RWPE1 (cell line): Measurements from ENCODE around the gene SLC24A1.
A peak's percentile ranks its signal among the peaks of the same experiment; 100 is the strongest.

Experiments
- CTCF ChIA-PET: fragments of 350-600 bp; sonication (Branson Sonifier 250); formaldehyde crosslinking; extraction: SDS; loops from one replicate; lab custom pipeline; 2021; lab: Yijun Ruan, JAX
- POLR2A ChIA-PET: fragments of 400-600 bp; formaldehyde crosslinking; extraction: SDS; loops from one replicate; lab custom pipeline; 2020; ENCODE audit warnings: antibody characterized with exemption; ENCODE audit not compliant: low non-redundant PET; lab: Yijun Ruan, JAX
- DNase-seq: peaks from one replicate; pipeline ENCODE4 v3.0.0; 2012; ENCODE audit warnings: low spot score
- H3K27ac ChIP-seq: fragments of 450-650 bp; 2 replicates; pipeline ENCODE4 v1.5.1; 2017
- TF ChIP-seq, protein P1 (sequence below): fragments of 450-650 bp; conservative IDR thresholded peaks from 2 replicates; pipeline ENCODE4 v1.5.1; 2017; ENCODE audit warnings: low read depth, mild to moderate bottlenecking

The SLC24A1 gene

DNA sequence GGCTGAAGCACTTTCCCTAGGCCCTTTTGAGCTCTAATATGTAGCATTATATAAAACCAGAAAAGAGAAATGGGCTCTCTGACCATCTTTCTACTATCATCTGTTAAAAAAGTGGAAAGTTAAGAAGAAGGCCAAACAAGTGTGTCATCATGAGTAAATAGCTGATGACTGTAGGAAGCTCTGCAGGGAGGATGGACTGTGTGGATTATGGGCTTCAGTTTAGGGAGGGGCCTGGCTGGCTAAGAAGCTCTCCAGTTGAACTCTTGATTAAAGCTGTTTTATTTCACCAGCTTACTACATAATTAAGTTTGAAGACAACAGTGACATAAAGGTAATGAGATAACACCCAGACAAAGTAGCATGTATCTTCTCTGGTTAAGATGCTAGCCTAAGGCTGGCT, 41.5 kb upstream of the SLC24A1 start:
- POLR2A ChIA-PET = no interaction called here
- peak; percentile 24 for DNase-seq
- CTCF ChIA-PET = no interaction called here
- H3K27ac ChIP-seq = no peak overlapping the region
- TF ChIP-seq, protein P1, sequence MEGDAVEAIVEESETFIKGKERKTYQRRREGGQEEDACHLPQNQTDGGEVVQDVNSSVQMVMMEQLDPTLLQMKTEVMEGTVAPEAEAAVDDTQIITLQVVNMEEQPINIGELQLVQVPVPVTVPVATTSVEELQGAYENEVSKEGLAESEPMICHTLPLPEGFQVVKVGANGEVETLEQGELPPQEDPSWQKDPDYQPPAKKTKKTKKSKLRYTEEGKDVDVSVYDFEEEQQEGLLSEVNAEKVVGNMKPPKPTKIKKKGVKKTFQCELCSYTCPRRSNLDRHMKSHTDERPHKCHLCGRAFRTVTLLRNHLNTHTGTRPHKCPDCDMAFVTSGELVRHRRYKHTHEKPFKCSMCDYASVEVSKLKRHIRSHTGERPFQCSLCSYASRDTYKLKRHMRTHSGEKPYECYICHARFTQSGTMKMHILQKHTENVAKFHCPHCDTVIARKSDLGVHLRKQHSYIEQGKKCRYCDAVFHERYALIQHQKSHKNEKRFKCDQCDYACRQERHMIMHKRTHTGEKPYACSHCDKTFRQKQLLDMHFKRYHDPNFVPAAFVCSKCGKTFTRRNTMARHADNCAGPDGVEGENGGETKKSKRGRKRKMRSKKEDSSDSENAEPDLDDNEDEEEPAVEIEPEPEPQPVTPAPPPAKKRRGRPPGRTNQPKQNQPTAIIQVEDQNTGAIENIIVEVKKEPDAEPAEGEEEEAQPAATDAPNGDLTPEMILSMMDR = no peak

DNA sequence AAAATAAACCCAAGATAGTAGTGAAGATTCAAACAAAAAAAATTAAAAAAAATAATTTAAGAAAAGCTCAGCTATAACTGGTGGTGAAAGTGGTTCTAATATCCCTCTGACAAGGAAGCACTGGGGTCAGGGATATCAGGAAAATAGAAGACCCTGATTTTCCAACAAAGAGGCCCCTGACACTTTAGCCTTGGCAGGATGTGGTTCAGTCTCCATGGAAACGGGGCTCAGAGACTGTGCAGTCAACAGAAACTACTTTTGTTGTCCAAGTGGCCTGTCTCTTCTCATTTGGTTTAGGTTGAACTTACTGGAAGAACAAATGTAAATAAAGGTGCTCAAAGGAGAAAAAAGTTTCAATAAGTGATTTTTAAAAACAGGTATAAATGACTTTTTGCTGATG, 38.0 kb upstream of the SLC24A1 start:
- CTCF ChIA-PET = no interaction called here
- POLR2A ChIA-PET = no interaction called here

DNA sequence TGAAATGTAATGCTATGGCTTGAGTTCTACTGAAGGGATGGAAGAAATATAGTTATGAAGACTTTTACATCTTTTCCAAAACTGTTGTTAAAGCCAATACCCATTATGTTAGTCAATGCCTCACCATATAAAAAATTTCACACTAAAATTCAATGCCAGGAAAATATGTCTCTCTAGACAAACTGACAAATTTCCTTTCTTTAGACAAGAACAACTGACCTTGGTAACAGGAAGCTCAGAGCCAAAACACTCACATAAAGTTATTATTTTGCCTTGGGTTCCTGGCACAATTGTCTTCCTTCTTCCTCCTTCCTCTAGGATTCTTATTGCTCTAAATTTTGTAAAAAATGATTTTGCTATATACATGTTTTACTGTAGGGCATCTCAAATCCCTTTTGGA, 37.5 kb upstream of the SLC24A1 start:
- ChIA-PET POLR2A (no interaction called here), CTCF (no interaction called here)
- no peak overlapping the region for H3K27ac ChIP-seq
- TF ChIP-seq, protein P1 = no peak
- DNase-seq = no peak

More for the DNA sequence above, 38.0 kb upstream of the SLC24A1 start:
- TF ChIP-seq, protein P1 = no peak
- no peak for DNase-seq
- H3K27ac ChIP-seq = no peak overlapping the region

- CTCF ChIA-PET = no interaction called here
- H3K27ac ChIP-seq = no peak overlapping the region
- POLR2A ChIA-PET = no interaction called here
- TF ChIP-seq, protein P1 = no peak
- DNase-seq = no peak
Observed at GRCh38 chr15:65587094-65587493, 34.6 kb upstream of the SLC24A1 start.

DNA sequence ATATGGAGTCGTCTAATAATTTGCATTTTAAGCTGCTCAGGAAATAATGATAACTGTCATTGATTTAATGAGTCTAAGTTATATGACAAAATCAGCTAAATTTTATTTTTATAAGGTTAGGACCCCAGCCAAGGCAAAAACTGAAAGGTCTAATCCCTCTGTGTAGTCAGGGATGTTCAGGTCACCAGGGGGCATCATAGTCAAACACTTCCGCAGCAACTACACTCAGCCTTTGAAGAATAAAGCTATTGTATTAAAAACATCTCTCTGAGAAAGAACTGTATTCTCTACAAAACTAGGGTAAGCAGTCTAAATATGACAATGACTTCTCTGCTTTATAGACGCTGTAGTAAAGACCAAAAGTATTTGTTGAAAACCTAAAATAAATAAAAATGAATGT, 25.8 kb upstream of the SLC24A1 start:
- DNase-seq = no peak
- CTCF ChIA-PET = interaction anchor here (0.7 kb wide), 1 partner anchor 271 kb away, joined by 3 read pairs; no protein-coding TSS in a partner anchor
- TF ChIP-seq, protein P1 = peak; percentile 25
- H3K27ac ChIP-seq = no peak overlapping the region
- POLR2A ChIA-PET = no interaction called here

GRCh38 chr15:65598468-65598867, 23.3 kb upstream of the SLC24A1 start:
- H3K27ac ChIP-seq = no peak overlapping the region
- DNase-seq = no peak
- POLR2A ChIA-PET = no interaction called here

More at GRCh38 chr15:65598468-65598867, 23.3 kb upstream of the SLC24A1 start:
- TF ChIP-seq, protein P1 = no peak
- CTCF ChIA-PET = no interaction called here
